H1 (cell line): ENCODE measurements around the gene ABHD11. TPM values are rescaled to one million over a fixed set of nuclear protein-coding genes. Genes with fewer than 3 reads are reported as not detected.

ENCODE experiments used
- CTCF ChIA-PET: fragments of 300-600 bp; sonication (Branson Sonifier 250); formaldehyde crosslinking; loops from one replicate; lab custom pipeline; 2021; ENCODE audit not compliant: partially characterized antibody; lab: Charles Lee
- POLR2A ChIA-PET: fragments of 300-600 bp; sonication (Branson Sonifier 250); formaldehyde crosslinking; loops from one replicate; lab custom pipeline; 2021; ENCODE audit warnings: inconsistent platforms; ENCODE audit not compliant: partially characterized antibody; lab: Charles Lee
- DNase-seq, 2 experiments: peaks; one replicate each; pipeline versions ENCODE4 v3.0.0 to v3.0.0-alpha.2; 2010 to 2022; ENCODE audit warnings: low spot score in 2 of 2, low read depth in 1 of 2, mixed read lengths in 1 of 2
- FAIRE-seq: peaks from 2 replicates; lab custom pipeline; 2011; peaks lifted over from hg19 to GRCh38; lab: Jason Lieb, UNC
- H2AFZ ChIP-seq: 2 replicates; pipeline ENCODE4 v1.8.1; 2012; ENCODE audit warnings: low read length, inconsistent platforms
- H2AK5ac ChIP-seq: 2 replicates; pipeline ENCODE4 v1.6.1; 2013; ENCODE audit warnings: low read depth, low read length
- H2BK120ac ChIP-seq: replicated peaks from 2 replicates; pipeline ENCODE3; 2013; ENCODE audit warnings: low read depth, low read length, inconsistent platforms
- H2BK12ac ChIP-seq: 2 replicates; pipeline ENCODE4 v1.6.1; 2013; ENCODE audit warnings: low read depth, low read length
- H2BK15ac ChIP-seq: 2 replicates; pipeline ENCODE4 v1.6.1; 2013; ENCODE audit warnings: low read length
- H2BK20ac ChIP-seq: 2 replicates; pipeline ENCODE4 v1.6.1; 2013; ENCODE audit warnings: low read length
- H2BK5ac ChIP-seq: 2 replicates; pipeline ENCODE4 v1.6.1; 2013; ENCODE audit warnings: low read depth, low read length
- H3K14ac ChIP-seq: 2 replicates; pipeline ENCODE4 v1.6.1; 2013; ENCODE audit warnings: inconsistent platforms; ENCODE audit not compliant: insufficient read length
- H3K18ac ChIP-seq: 2 replicates; pipeline ENCODE4 v1.6.1; 2013; ENCODE audit warnings: low read length; ENCODE audit errors: extremely low read depth
- H3K23ac ChIP-seq: 2 replicates; pipeline ENCODE4 v1.6.1; 2013; ENCODE audit warnings: inconsistent platforms; ENCODE audit not compliant: insufficient read length
- H3K23me2 ChIP-seq: 2 replicates; pipeline ENCODE4 v1.6.1; 2013; ENCODE audit warnings: low read depth, low read length
- H3K27ac ChIP-seq: 2 replicates; pipeline ENCODE4 v1.6.1; 2011; ENCODE audit warnings: low read depth, low read length, inconsistent platforms
- H3K27me3 ChIP-seq, 4 experiments: replicated peaks in 1 of 4; 1 replicate in 1 of 4; 2 replicates in 3 of 4; pipeline versions ENCODE4 v1.6.1 to v1.8.1; 2011 to 2013; ENCODE audit warnings: low read length in 3 of 4, mild to moderate bottlenecking in 3 of 4, inconsistent platforms in 2 of 4, mixed read lengths in 2 of 4, moderate library complexity in 1 of 4; ENCODE audit not compliant: control insufficient read depth in 3 of 4, insufficient read depth in 3 of 4; ENCODE audit errors: extremely low read depth in 1 of 4
- H3K36me3 ChIP-seq, 4 experiments: 2 replicates each; pipeline versions ENCODE4 v1.6.1 to v1.8.1; 2011 to 2013; ENCODE audit warnings: mild to moderate bottlenecking in 4 of 4, low read length in 3 of 4, moderate library complexity in 2 of 4, control low read depth in 1 of 4, inconsistent platforms in 1 of 4; ENCODE audit not compliant: insufficient read depth in 4 of 4, control insufficient read depth in 2 of 4
- H3K4ac ChIP-seq: replicated peaks from 2 replicates; pipeline ENCODE3; 2013; ENCODE audit warnings: low read length, low read depth, mixed read lengths, inconsistent platforms; ENCODE audit not compliant: insufficient read length
- H3K4me1 ChIP-seq, 4 experiments: replicated peaks in 1 of 4; 1 replicate in 1 of 4; 2 replicates in 3 of 4; pipeline versions ENCODE4 v1.6.1 to v1.8.1; 2011 to 2013; ENCODE audit warnings: low read length in 3 of 4, inconsistent platforms in 2 of 4, mixed read lengths in 1 of 4; ENCODE audit not compliant: insufficient read depth in 4 of 4, control insufficient read depth in 3 of 4
- H3K4me2 ChIP-seq, 2 experiments: 2 replicates each; pipeline versions ENCODE4 v1.6.1 to v1.8.1; 2011 to 2013; ENCODE audit warnings: low read depth in 2 of 2, low read length in 2 of 2, control low read depth in 1 of 2, inconsistent platforms in 1 of 2, mild to moderate bottlenecking in 1 of 2; ENCODE audit not compliant: insufficient read depth in 1 of 2
- H3K4me3 ChIP-seq, 4 experiments: fragments of 200-600, 300-600 bp in 1 of 4; sonication (generic), shearing (Covaris generic), sonication (Bioruptor Twin) in 1 of 4; 2 replicates each; pipeline versions ENCODE4 v1.5.1 to v1.8.1; 2011 to 2016; ENCODE audit warnings: low read length in 4 of 4, low read depth in 3 of 4, control low read depth in 2 of 4, inconsistent platforms in 2 of 4, mild to moderate bottlenecking in 2 of 4, mixed read lengths in 1 of 4, moderate library complexity in 1 of 4; ENCODE audit not compliant: insufficient read depth in 2 of 4; ENCODE audit errors: extremely low read depth in 1 of 4
- H3K56ac ChIP-seq: replicated peaks from 2 replicates; pipeline ENCODE3; 2013; ENCODE audit warnings: low read depth, mild to moderate bottlenecking, mixed read lengths, low read length, inconsistent platforms; ENCODE audit not compliant: insufficient read length
- H3K79me1 ChIP-seq: 2 replicates; pipeline ENCODE4 v1.6.1; 2013; ENCODE audit warnings: low read depth, low read length, control low read depth
- H3K79me2 ChIP-seq, 2 experiments: 2 replicates each; pipeline versions ENCODE4 v1.6.1 to v1.8.1; 2012 to 2013; ENCODE audit warnings: low read length in 2 of 2, mild to moderate bottlenecking in 2 of 2, inconsistent platforms in 1 of 2; ENCODE audit not compliant: insufficient read depth in 2 of 2, control insufficient read depth in 1 of 2
- H3K9ac ChIP-seq, 4 experiments: replicated peaks in 1 of 4; 1 replicate in 1 of 4; 2 replicates in 3 of 4; pipeline versions ENCODE4 v1.6.1 to v1.8.1; 2011 to 2013; ENCODE audit warnings: low read depth in 3 of 4, low read length in 3 of 4, control low read depth in 2 of 4, mild to moderate bottlenecking in 2 of 4, moderate library complexity in 2 of 4, inconsistent platforms in 1 of 4; ENCODE audit errors: extremely low read depth in 1 of 4
- H3K9me3 ChIP-seq, 2 experiments: 2 replicates each; pipeline versions ENCODE4 v1.6.1 to v1.8.1; 2012 to 2013; ENCODE audit warnings: mild to moderate bottlenecking in 2 of 2, moderate library complexity in 2 of 2, control low read depth in 1 of 2, inconsistent platforms in 1 of 2, low read depth in 1 of 2, low read length in 1 of 2, mixed read lengths in 1 of 2; ENCODE audit not compliant: insufficient read depth in 2 of 2
- H4K20me1 ChIP-seq, 2 experiments: replicated peaks in 1 of 2; 2 replicates each; pipeline versions ENCODE3 to v1.8.1; 2011 to 2013; ENCODE audit warnings: inconsistent platforms in 2 of 2, low read length in 2 of 2, mild to moderate bottlenecking in 1 of 2; ENCODE audit not compliant: insufficient read depth in 2 of 2, control insufficient read depth in 1 of 2
- H4K5ac ChIP-seq: 2 replicates; pipeline ENCODE4 v1.6.1; 2013; ENCODE audit warnings: low read length, low read depth, mixed read lengths, inconsistent platforms; ENCODE audit not compliant: insufficient read length
- H4K8ac ChIP-seq: 2 replicates; pipeline ENCODE4 v1.8.0; 2013; ENCODE audit warnings: mild to moderate bottlenecking, moderate library complexity, low read length, inconsistent platforms; ENCODE audit not compliant: insufficient read depth; ENCODE audit errors: extremely low read depth
- H4K91ac ChIP-seq: replicated peaks from 2 replicates; pipeline ENCODE3; 2013; ENCODE audit warnings: low read length, mixed read lengths, inconsistent platforms; ENCODE audit not compliant: insufficient read length
- CBX8 ChIP-seq: fragments of 300-800, 300-1000 bp; sonication (generic); IDR thresholded peaks from 2 replicates; pipeline ENCODE4 v1.7.1; 2016; ENCODE audit warnings: low read depth, low read length, borderline replicate concordance
- CTBP2 ChIP-seq: IDR thresholded peaks from 2 replicates; pipeline ENCODE4 v1.7.0; 2011; ENCODE audit warnings: borderline replicate concordance, mild to moderate bottlenecking, moderate library complexity, mixed read lengths, low read length; ENCODE audit not compliant: insufficient read depth, insufficient read length
- E2F6 ChIP-seq: IDR thresholded peaks from 2 replicates; pipeline ENCODE4 v1.6.1; 2012; ENCODE audit warnings: inconsistent platforms
- EGR1 ChIP-seq: IDR thresholded peaks from 2 replicates; pipeline ENCODE4 v1.6.1; 2011; ENCODE audit warnings: low read depth, low read length, borderline replicate concordance
- MAFK ChIP-seq: IDR thresholded peaks from 2 replicates; pipeline ENCODE4 v1.6.1; 2012; ENCODE audit warnings: low read depth, mild to moderate bottlenecking, improper control_type of control experiment, low read length
- MAX ChIP-seq: IDR thresholded peaks from 2 replicates; pipeline ENCODE4 v1.6.1; 2012; ENCODE audit warnings: inconsistent platforms
- POU5F1 ChIP-seq: IDR thresholded peaks from 2 replicates; pipeline ENCODE4 v1.6.1; 2011; ENCODE audit warnings: low read depth, mild to moderate bottlenecking, low read length, moderate library complexity
- RNF2 ChIP-seq: fragments of 200-900, 300-1000 bp; sonication (generic); IDR thresholded peaks from 2 replicates; pipeline ENCODE4 v1.7.1; 2016; ENCODE audit warnings: borderline replicate concordance, low read depth, mild to moderate bottlenecking, antibody characterized with exemption, low read length; ENCODE audit not compliant: poor library complexity, severe bottlenecking; ENCODE audit errors: missing control alignments
- whole genome bisulfite sequencing, 2 experiments: shearing (Covaris generic) in 1 of 2; methylation state at CpG; one replicate each; pipeline versions ENCODE4 v1.1.6 to v1.1.7; 2013 to 2015; ENCODE audit warnings: low lambda C conversion rate in 2 of 2, mixed read lengths in 2 of 2, inconsistent platforms in 1 of 2, low coverage in 1 of 2, missing lambda C conversion rate in 1 of 2; ENCODE audit not compliant: insufficient replicate concordance in 2 of 2, insufficient coverage in 1 of 2, insufficient read length in 1 of 2; ENCODE audit errors: extremely low coverage in 1 of 2, missing lambda C conversion rate in 1 of 2; 5-methylcytosine and 5-hydroxymethylcytosine counted together
- polyA plus RNA-seq, 7 experiments: library from polyadenylated mRNA; depleted of rRNA in 3 of 7; stranded (reverse) in 5 of 7; unstranded in 2 of 7; fragments of >200 nt in 5 of 7; fragments of 200-250 nt in 2 of 7; gene quantifications; 1 replicate in 5 of 7; 2 replicates in 1 of 7; 4 replicates in 1 of 7; pipeline versions ENCODE4 v1.2.1 to v1.2.3, GENCODE V29; 2011 to 2013; ENCODE audit warnings: missing spikeins in 2 of 7, mixed read lengths in 2 of 7
- total RNA-seq: library from RNA; stranded (reverse); fragmentation: NEBNext Ultra II Directional; extraction: Animal tissue kit (Norgen Biotek cat#: 25700); gene quantifications from 2 replicates; pipeline ENCODE4 v1.2.1, GENCODE V29; 2021

The ABHD11 gene
- total and polyA plus RNA-seq, 2 of the 8 experiments (the other 6 are each of a cell fraction or from before 2014, with no cell fraction given): 19.8 to 42.2 TPM

- H4K8ac ChIP-seq: no peak overlapping the region
- no peaks in the 10 kb centered on the region for H3K79me1 ChIP-seq
- H4K20me1 ChIP-seq: no peaks in the 10 kb centered on the region
- no peak overlapping the region; a peak in 1 of 7 replicates for H3K9ac ChIP-seq
- no peak overlapping the region for H3K14ac ChIP-seq
- H3K23me2 ChIP-seq: no peaks in the 10 kb centered on the region
- H3K18ac ChIP-seq: no peak overlapping the region
- no peak overlapping the region for H2BK15ac ChIP-seq
- no peak overlapping the region for H3K56ac ChIP-seq
- peaks cover 0 to 8% (median 3%) of the 10 kb centered on the region in 4 experiments; a peak in 4 of 7 replicates for H3K4me1 ChIP-seq
- H2AK5ac ChIP-seq: no peak overlapping the region
- no peak overlapping the region for H3K4me3 ChIP-seq
- H3K9me3 ChIP-seq: no peaks in the 10 kb centered on the region
- ChIA-PET CTCF (interaction anchor here (1.2 to 2.6 kb wide), 3 partner anchors 12 to 151 kb away, joined by 4 to 8 read pairs (median 8); no protein-coding TSS in a partner anchor), POLR2A (interaction anchor here (3.0 kb wide), 1 partner anchor 16 kb away, joined by 18 read pairs; no protein-coding TSS in a partner anchor)
- H2BK12ac ChIP-seq: no peak overlapping the region; the same call in 1 of the 2 replicates
- no peak overlapping the region for H2BK20ac ChIP-seq
- H4K91ac ChIP-seq: peak overlapping the region; percentile 54
- H3K23ac ChIP-seq: no peak overlapping the region
- no peaks in the 10 kb centered on the region for H3K36me3 ChIP-seq
- no peak for DNase-seq
- H3K27me3 ChIP-seq: no peaks in the 10 kb centered on the region
- no peaks in the 10 kb centered on the region for H3K79me2 ChIP-seq
- peak; percentile 28 for FAIRE-seq
- no peak overlapping the region for H2AFZ ChIP-seq
- H3K27ac ChIP-seq: no peak overlapping the region
- no peak overlapping the region for H2BK5ac ChIP-seq
- no peak overlapping the region for H2BK120ac ChIP-seq
- no peak overlapping the region for H3K4me2 ChIP-seq
- TF ChIP-seq POU5F1: no peak
- no peak for TF ChIP-seq MAFK
- TF ChIP-seq E2F6: no peak
- TF ChIP-seq RNF2: no peak
- no peak for TF ChIP-seq MAX
- no peak for TF ChIP-seq CBX8
- no peak for TF ChIP-seq EGR1
- no peak for TF ChIP-seq CTBP2
- H4K5ac ChIP-seq: no peak overlapping the region
- H3K4ac ChIP-seq: no peak overlapping the region
- 87% methylated on average over 7 of the region's 7 CpGs; no CpG with 5 or more reads in 1 of the 2 experiments for WGBS, 2 experiments
These were observed 20.1 kb upstream of the ABHD11 start for GRCh38 chr7:73758581-73759138.
